Endothelial cell of umbilical vein (primary cell): Measurements from ENCODE around the gene ARHGAP18.

Source experiments
- CTCF ChIP-seq, 2 donors: IDR thresholded peaks; 1 replicate in 1 of 2; 2 replicates in 1 of 2; pipeline ENCODE4 v1.5.1; 2011; ENCODE audit warnings: low read length in 2 of 2, mild to moderate bottlenecking in 2 of 2, moderate library complexity in 2 of 2, control low read depth in 1 of 2, inconsistent platforms in 1 of 2, low read depth in 1 of 2; ENCODE audit not compliant: insufficient read depth in 1 of 2; ENCODE audit errors: extremely low read depth in 1 of 2
- EZH2 ChIP-seq: IDR thresholded peaks from 2 replicates; pipeline ENCODE4 v1.6.1; 2012; ENCODE audit warnings: borderline replicate concordance, low read depth, mild to moderate bottlenecking, moderate library complexity, low read length, inconsistent platforms; ENCODE audit not compliant: severe bottlenecking
- MAX ChIP-seq: IDR thresholded peaks from 2 replicates; pipeline ENCODE4 v1.6.1; 2011; ENCODE audit not compliant: insufficient read depth, insufficient read length
- POLR2A ChIP-seq: IDR thresholded peaks from 2 replicates; pipeline ENCODE4 v1.6.1; 2012; ENCODE audit warnings: low read depth, mild to moderate bottlenecking, control low read depth, low read length
- POLR2AphosphoS5 ChIP-seq: IDR thresholded peaks from 2 replicates; pipeline ENCODE4 v1.6.1; 2012; ENCODE audit warnings: low read depth, mild to moderate bottlenecking, control low read depth, low read length, moderate library complexity; ENCODE audit not compliant: insufficient read depth

- TF ChIP-seq CTCF (IDR thresholded peaks at IDR 0.05; ENCODE audit: extremely low read depth in 1 of 2, insufficient read depth in 1 of 2, low read depth in 1 of 2, low read length in 2 of 2) (no peak), POLR2AphosphoS5 (no peak), EZH2 (no peak), MAX (no peak), POLR2A (no peak)
Observed at GRCh38 chr6:129707882-129708495, 2.0 kb downstream of the ARHGAP18 start.
